ENCODE results near the gene NELFCD.

DNA sequence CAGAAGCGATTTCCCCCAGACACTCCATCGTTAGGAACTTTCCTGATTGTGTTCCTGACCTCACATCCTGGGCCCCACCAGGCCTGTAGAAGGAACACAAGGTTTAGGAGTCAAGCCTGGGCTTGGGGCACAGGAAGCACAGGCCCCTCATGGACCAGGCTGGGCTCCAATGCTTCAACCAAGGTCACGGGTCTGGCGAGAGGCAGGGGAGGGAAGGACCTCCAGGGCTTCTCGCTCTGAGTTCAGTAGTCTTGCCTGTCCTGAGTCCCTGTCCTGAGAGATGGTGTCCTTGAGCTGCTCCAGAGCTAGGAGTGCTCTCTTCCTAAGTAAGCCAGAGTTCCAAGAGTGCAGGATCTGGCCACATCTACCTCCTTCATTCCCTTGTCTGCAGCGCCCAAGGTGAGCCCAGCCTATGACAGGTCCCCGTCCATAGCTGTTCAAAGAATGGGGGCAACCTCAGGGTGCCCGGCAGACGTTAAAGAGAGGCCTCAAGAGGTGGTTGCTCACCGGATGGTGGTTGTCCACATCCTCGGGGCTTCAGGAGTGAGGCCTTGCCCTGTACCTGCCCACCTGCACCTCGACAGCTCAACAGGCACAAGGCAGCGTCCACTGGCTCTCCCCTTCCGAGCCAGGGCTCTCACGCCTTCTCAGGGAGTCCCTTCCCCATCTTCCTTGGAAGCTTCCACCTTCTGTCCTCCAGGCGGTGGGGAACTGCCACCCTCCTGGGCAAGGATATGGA is 36.6 kb downstream of the NELFCD start:
- TF ChIP-seq, protein P1, sequence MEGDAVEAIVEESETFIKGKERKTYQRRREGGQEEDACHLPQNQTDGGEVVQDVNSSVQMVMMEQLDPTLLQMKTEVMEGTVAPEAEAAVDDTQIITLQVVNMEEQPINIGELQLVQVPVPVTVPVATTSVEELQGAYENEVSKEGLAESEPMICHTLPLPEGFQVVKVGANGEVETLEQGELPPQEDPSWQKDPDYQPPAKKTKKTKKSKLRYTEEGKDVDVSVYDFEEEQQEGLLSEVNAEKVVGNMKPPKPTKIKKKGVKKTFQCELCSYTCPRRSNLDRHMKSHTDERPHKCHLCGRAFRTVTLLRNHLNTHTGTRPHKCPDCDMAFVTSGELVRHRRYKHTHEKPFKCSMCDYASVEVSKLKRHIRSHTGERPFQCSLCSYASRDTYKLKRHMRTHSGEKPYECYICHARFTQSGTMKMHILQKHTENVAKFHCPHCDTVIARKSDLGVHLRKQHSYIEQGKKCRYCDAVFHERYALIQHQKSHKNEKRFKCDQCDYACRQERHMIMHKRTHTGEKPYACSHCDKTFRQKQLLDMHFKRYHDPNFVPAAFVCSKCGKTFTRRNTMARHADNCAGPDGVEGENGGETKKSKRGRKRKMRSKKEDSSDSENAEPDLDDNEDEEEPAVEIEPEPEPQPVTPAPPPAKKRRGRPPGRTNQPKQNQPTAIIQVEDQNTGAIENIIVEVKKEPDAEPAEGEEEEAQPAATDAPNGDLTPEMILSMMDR (IDR thresholded peaks at IDR 0.05; ENCODE audit: low read length) = no peak
- TF ChIP-seq EZH2 (optimal IDR thresholded peaks at IDR 0.05; ENCODE audit: low read depth, low read length) (no peak), EZH2phosphoT487 (IDR thresholded peaks at IDR 0.05; ENCODE audit: low read length) (no peak)
